ENCODE results near the gene ADD1. TPM values are rescaled to one million over a fixed set of nuclear protein-coding genes. Genes with fewer than 3 reads are reported as not detected.

Gene ADD1
- total RNA-seq, 1 experiment from 2014 or later: 224 TPM

GRCh38 chr4:2813446-2814405 lies 29.9 kb upstream of the ADD1 start:
- Histone ChIP-seq H3K4me3 (ENCODE audit: insufficient read depth, low read depth, low read length) (no peak overlapping the region), H3K36me3 (replicated peaks; ENCODE audit: control insufficient read depth, insufficient read depth, low read length) (no peaks in the 10 kb centered on the region), H3K27me3 (ENCODE audit: control insufficient read depth, insufficient read depth, low read length) (no peaks in the 10 kb centered on the region; the same call in 1 of the 2 replicates)
- no peak for DNase-seq

GRCh38 chr4:2814627-2815270 lies 28.9 kb upstream of the ADD1 start:
- no peaks in the 10 kb centered on the region; the same call in 1 of the 2 replicates for H3K27me3 ChIP-seq (ENCODE audit: control insufficient read depth, insufficient read depth, low read length)
- DNase-seq: no peak
- no peaks in the 10 kb centered on the region for H3K36me3 ChIP-seq (replicated peaks; ENCODE audit: control insufficient read depth, insufficient read depth, low read length)
- no peak overlapping the region for H3K4me3 ChIP-seq (ENCODE audit: insufficient read depth, low read depth, low read length)

- DNase-seq: no peak
- Histone ChIP-seq H3K36me3 (replicated peaks; ENCODE audit: control insufficient read depth, insufficient read depth, low read length) (peaks cover 2% of the 10 kb centered on the region), H3K27me3 (ENCODE audit: control insufficient read depth, insufficient read depth, low read length) (no peaks in the 10 kb centered on the region; the same call in 1 of the 2 replicates), H3K4me3 (ENCODE audit: insufficient read depth, low read depth, low read length) (no peak overlapping the region)
Measured at GRCh38 chr4:2816401-2816954, 27.2 kb upstream of the ADD1 start.

- no peak for DNase-seq
- Histone ChIP-seq H3K4me3 (ENCODE audit: insufficient read depth, low read depth, low read length) (no peak overlapping the region), H3K27me3 (ENCODE audit: control insufficient read depth, insufficient read depth, low read length) (no peaks in the 10 kb centered on the region; the same call in 1 of the 2 replicates), H3K36me3 (replicated peaks; ENCODE audit: control insufficient read depth, insufficient read depth, low read length) (peaks cover 2% of the 10 kb centered on the region)
Measured at GRCh38 chr4:2817137-2817536, 26.5 kb upstream of the ADD1 start.

GRCh38 chr4:2817701-2818350 lies 25.8 kb upstream of the ADD1 start:
- peaks cover 2% of the 10 kb centered on the region for H3K36me3 ChIP-seq (replicated peaks; ENCODE audit: control insufficient read depth, insufficient read depth, low read length)
- DNase-seq: peak; percentile 99
- H3K27me3 ChIP-seq (ENCODE audit: control insufficient read depth, insufficient read depth, low read length): no peaks in the 10 kb centered on the region; the same call in 1 of the 2 replicates
- peak overlapping the region; percentile 77 for H3K4me3 ChIP-seq (ENCODE audit: insufficient read depth, low read depth, low read length)

GRCh38 chr4:2818351-2818939 lies 25.2 kb upstream of the ADD1 start:
- Histone ChIP-seq H3K27me3 (ENCODE audit: control insufficient read depth, insufficient read depth, low read length) (no peaks in the 10 kb centered on the region; the same call in 1 of the 2 replicates), H3K36me3 (replicated peaks; ENCODE audit: control insufficient read depth, insufficient read depth, low read length) (peaks cover 2% of the 10 kb centered on the region), H3K4me3 (ENCODE audit: insufficient read depth, low read depth, low read length) (peak overlapping the region; percentile 77)
- peak; percentile 95 for DNase-seq

GRCh38 chr4:2819244-2820215 lies 24.1 kb upstream of the ADD1 start:
- Histone ChIP-seq H3K4me3 (ENCODE audit: insufficient read depth, low read depth, low read length) (no peak overlapping the region), H3K27me3 (ENCODE audit: control insufficient read depth, insufficient read depth, low read length) (no peaks in the 10 kb centered on the region; the same call in 1 of the 2 replicates), H3K36me3 (replicated peaks; ENCODE audit: control insufficient read depth, insufficient read depth, low read length) (peaks cover 2% of the 10 kb centered on the region)
- DNase-seq: no peak

GRCh38 chr4:2820216-2820982 lies 23.2 kb upstream of the ADD1 start:
- Histone ChIP-seq H3K4me3 (ENCODE audit: insufficient read depth, low read depth, low read length) (no peak overlapping the region), H3K27me3 (ENCODE audit: control insufficient read depth, insufficient read depth, low read length) (no peaks in the 10 kb centered on the region; the same call in 1 of the 2 replicates)
- DNase-seq: peak; percentile 72

GRCh38 chr4:2822461-2823300 lies 21.0 kb upstream of the ADD1 start:
- H3K36me3 ChIP-seq (replicated peaks; ENCODE audit: control insufficient read depth, insufficient read depth, low read length): peaks cover 15% of the 10 kb centered on the region
- H3K27me3 ChIP-seq (ENCODE audit: control insufficient read depth, insufficient read depth, low read length): no peaks in the 10 kb centered on the region
- DNase-seq: no peak
- no peak overlapping the region for H3K4me3 ChIP-seq (ENCODE audit: insufficient read depth, low read depth, low read length)

More at GRCh38 chr4:2820216-2820982, 23.2 kb upstream of the ADD1 start:
- H3K36me3 ChIP-seq (replicated peaks; ENCODE audit: control insufficient read depth, insufficient read depth, low read length): peaks cover 3% of the 10 kb centered on the region

- Histone ChIP-seq H3K27me3 (ENCODE audit: control insufficient read depth, insufficient read depth, low read length) (no peaks in the 10 kb centered on the region), H3K36me3 (replicated peaks; ENCODE audit: control insufficient read depth, insufficient read depth, low read length) (peaks cover 16% of the 10 kb centered on the region), H3K4me3 (ENCODE audit: insufficient read depth, low read depth, low read length) (no peak overlapping the region)
- no peak for DNase-seq
Measured at GRCh38 chr4:2823301-2823670, 20.4 kb upstream of the ADD1 start.

GRCh38 chr4:2823671-2824328 lies 19.8 kb upstream of the ADD1 start:
- peaks cover 16% of the 10 kb centered on the region for H3K36me3 ChIP-seq (replicated peaks; ENCODE audit: control insufficient read depth, insufficient read depth, low read length)
- H3K4me3 ChIP-seq (ENCODE audit: insufficient read depth, low read depth, low read length): no peak overlapping the region
- H3K27me3 ChIP-seq (ENCODE audit: control insufficient read depth, insufficient read depth, low read length): no peaks in the 10 kb centered on the region
- DNase-seq: no peak
